Measurements from ENCODE around the gene TCN2.
"Not testable (repeated sequence)": the region's sequence is repeated elsewhere in the genome, so short reads cannot be mapped to it uniquely, and the experiment has no call there.

Gene TCN2

GRCh38 chr22:30628491-30628890 is 21.5 kb downstream of the TCN2 start:
- no peak for DNase-seq (ENCODE audit: low read depth in 1 of 2, low spot score in 1 of 2)
- TF ChIP-seq GABPA (IDR thresholded peaks at IDR 0.05; ENCODE audit: low read depth), result no peak
- TF ChIP-seq REST (IDR thresholded peaks at IDR 0.05; ENCODE audit: insufficient replicate concordance, low read depth), result no peak
- no peak for TF ChIP-seq POLR2AphosphoS5 (IDR thresholded peaks at IDR 0.05; ENCODE audit: low read depth)
- no peak for TF ChIP-seq SPI1 (IDR thresholded peaks at IDR 0.05; ENCODE audit: borderline replicate concordance, low read depth)
- no peak for TF ChIP-seq CTCF (IDR thresholded peaks at IDR 0.05; ENCODE audit: insufficient read depth, low read length)
- Histone ChIP-seq H3K27me3 (ENCODE audit: insufficient read depth, poor library complexity, severe bottlenecking) (no peaks in the 10 kb centered on the region), H3K4me3 (replicated peaks; ENCODE audit: insufficient read depth, low read length) (no peak overlapping the region), H3K27ac (replicated peaks) (no peak overlapping the region)

- DNase-seq (ENCODE audit: low read depth in 1 of 2, low spot score in 1 of 2), result not testable (repeated sequence)
Measured at GRCh38 chr22:30631469-30631868, 24.5 kb downstream of the TCN2 start.

GRCh38 chr22:30634471-30635233 is 27.7 kb downstream of the TCN2 start:
- H3K27ac ChIP-seq (replicated peaks), result no peak overlapping the region
- peak; percentile 68 to 80 for DNase-seq (ENCODE audit: low read depth in 1 of 2, low spot score in 1 of 2)
- peak overlapping the region; percentile 46 for H3K4me3 ChIP-seq (replicated peaks; ENCODE audit: insufficient read depth, low read length)

More at GRCh38 chr22:30631469-30631868, 24.5 kb downstream of the TCN2 start:
- H3K27ac ChIP-seq (replicated peaks); H3K4me3 ChIP-seq (replicated peaks; ENCODE audit: insufficient read depth, low read length); H3K27me3 ChIP-seq (ENCODE audit: insufficient read depth, poor library complexity, severe bottlenecking): not testable (repeated sequence)

GRCh38 chr22:30635273-30636225 is 28.6 kb downstream of the TCN2 start, which contains the start of gene SLC35E4:
TSS of gene SLC35E4 (plus strand) at chr22:30635781. CDS start at chr22:30636451, 670 bp downstream.
- no peak within 1 kb of the TSS for H3K27ac ChIP-seq (replicated peaks)
- peaks cover 3% of the 10 kb centered on the region for H3K27me3 ChIP-seq (ENCODE audit: insufficient read depth, poor library complexity, severe bottlenecking)
- no peak for TF ChIP-seq POLR2AphosphoS5 (IDR thresholded peaks at IDR 0.05; ENCODE audit: low read depth)
- peak within 1 kb of the TSS; percentile 46 for H3K4me3 ChIP-seq (replicated peaks; ENCODE audit: insufficient read depth, low read length)
- peak; percentile 60 to 69 for DNase-seq (ENCODE audit: low read depth in 1 of 2, low spot score in 1 of 2)

More at GRCh38 chr22:30634471-30635233, 27.7 kb downstream of the TCN2 start:
- peaks cover 3% of the 10 kb centered on the region for H3K27me3 ChIP-seq (ENCODE audit: insufficient read depth, poor library complexity, severe bottlenecking)
- TF ChIP-seq GABPA (IDR thresholded peaks at IDR 0.05; ENCODE audit: low read depth) (no peak), SPI1 (IDR thresholded peaks at IDR 0.05; ENCODE audit: borderline replicate concordance, low read depth) (no peak), CTCF (IDR thresholded peaks at IDR 0.05; ENCODE audit: insufficient read depth, low read length) (peak; percentile 87)

GRCh38 chr22:30636226-30637077 is 29.5 kb downstream of the TCN2 start:
- H3K27me3 ChIP-seq (ENCODE audit: insufficient read depth, poor library complexity, severe bottlenecking), result peaks cover 3% of the 10 kb centered on the region
- no peak overlapping the region for H3K27ac ChIP-seq (replicated peaks)
- TF ChIP-seq CTCF (IDR thresholded peaks at IDR 0.05; ENCODE audit: insufficient read depth, low read length), result no peak
- TF ChIP-seq POLR2AphosphoS5 (IDR thresholded peaks at IDR 0.05; ENCODE audit: low read depth), result no peak
- TF ChIP-seq GABPA (IDR thresholded peaks at IDR 0.05; ENCODE audit: low read depth), result no peak
- TF ChIP-seq REST (IDR thresholded peaks at IDR 0.05; ENCODE audit: insufficient replicate concordance, low read depth), result no peak
- TF ChIP-seq SPI1 (IDR thresholded peaks at IDR 0.05; ENCODE audit: borderline replicate concordance, low read depth), result no peak
- peak overlapping the region; percentile 46 for H3K4me3 ChIP-seq (replicated peaks; ENCODE audit: insufficient read depth, low read length)
- DNase-seq (ENCODE audit: low read depth in 1 of 2, low spot score in 1 of 2), result no peak
